ENCODE data around the gene IGIP.

DNA sequence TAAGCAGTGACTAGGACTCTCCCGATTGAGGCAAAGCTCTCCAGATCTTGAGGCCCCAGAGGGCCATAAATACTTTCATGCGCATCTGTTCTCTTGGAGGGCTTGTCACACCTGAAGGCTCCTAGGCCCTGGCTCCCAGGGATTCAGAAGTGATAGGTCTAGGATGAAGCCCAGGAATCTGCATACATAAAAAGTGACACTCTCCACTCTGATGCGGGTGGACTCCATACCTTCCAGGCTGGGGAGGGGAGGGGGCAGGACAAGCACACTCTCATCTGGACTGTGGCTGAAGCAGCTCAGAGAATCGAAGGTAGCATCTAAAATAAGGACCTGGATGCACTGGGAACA lies 40.2 kb downstream of the IGIP start:
- TF ChIP-seq, protein P1, sequence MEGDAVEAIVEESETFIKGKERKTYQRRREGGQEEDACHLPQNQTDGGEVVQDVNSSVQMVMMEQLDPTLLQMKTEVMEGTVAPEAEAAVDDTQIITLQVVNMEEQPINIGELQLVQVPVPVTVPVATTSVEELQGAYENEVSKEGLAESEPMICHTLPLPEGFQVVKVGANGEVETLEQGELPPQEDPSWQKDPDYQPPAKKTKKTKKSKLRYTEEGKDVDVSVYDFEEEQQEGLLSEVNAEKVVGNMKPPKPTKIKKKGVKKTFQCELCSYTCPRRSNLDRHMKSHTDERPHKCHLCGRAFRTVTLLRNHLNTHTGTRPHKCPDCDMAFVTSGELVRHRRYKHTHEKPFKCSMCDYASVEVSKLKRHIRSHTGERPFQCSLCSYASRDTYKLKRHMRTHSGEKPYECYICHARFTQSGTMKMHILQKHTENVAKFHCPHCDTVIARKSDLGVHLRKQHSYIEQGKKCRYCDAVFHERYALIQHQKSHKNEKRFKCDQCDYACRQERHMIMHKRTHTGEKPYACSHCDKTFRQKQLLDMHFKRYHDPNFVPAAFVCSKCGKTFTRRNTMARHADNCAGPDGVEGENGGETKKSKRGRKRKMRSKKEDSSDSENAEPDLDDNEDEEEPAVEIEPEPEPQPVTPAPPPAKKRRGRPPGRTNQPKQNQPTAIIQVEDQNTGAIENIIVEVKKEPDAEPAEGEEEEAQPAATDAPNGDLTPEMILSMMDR (IDR thresholded peaks at IDR 0.05), result no peak
- no peak for TF ChIP-seq EP300 (IDR thresholded peaks at IDR 0.05)
- no peak for TF ChIP-seq POLR2AphosphoS5 (IDR thresholded peaks at IDR 0.05)
- no peak for TF ChIP-seq POLR2A (IDR thresholded peaks at IDR 0.05)

Data from suprapubic skin (tissue), 4 donors.